Astrocyte of the spinal cord (primary cell): Measurements from ENCODE around the gene HCN2.
A peak's percentile ranks its signal among the peaks of the same experiment; 100 is the strongest.

ENCODE experiments used
- DNase-seq: peaks from one replicate; pipeline ENCODE4 v3.0.0; 2011; ENCODE audit warnings: low read depth, low spot score
- H3K4me3 ChIP-seq: 2 replicates; pipeline ENCODE4 v1.5.1; 2011; ENCODE audit warnings: low read depth, mild to moderate bottlenecking, low read length, moderate library complexity
- CTCF ChIP-seq: IDR thresholded peaks from 2 replicates; pipeline ENCODE4 v1.5.1; 2012; ENCODE audit warnings: low read depth, mild to moderate bottlenecking, low read length, inconsistent platforms
- in situ Hi-C: cut with HindIII; loops from 2 replicates; pipeline ENCODE4 v1.10.0; 2017; ENCODE audit warnings: low sequenced_read_pairs

HCN2 gene

GRCh38 chr19:607301-608154 lies 17.8 kb downstream of the HCN2 start:
- in situ Hi-C loops = no loop called here

GRCh38 chr19:608155-609003 lies 18.7 kb downstream of the HCN2 start:
- DNase-seq = no peak
- in situ Hi-C loops = no loop called here
- TF ChIP-seq CTCF = no peak
- no peak overlapping the region for H3K4me3 ChIP-seq

More at GRCh38 chr19:607301-608154, 17.8 kb downstream of the HCN2 start:
- TF ChIP-seq CTCF = no peak
- no peak for DNase-seq
- no peak overlapping the region for H3K4me3 ChIP-seq

- DNase-seq = no peak
- no peak for TF ChIP-seq CTCF
- in situ Hi-C loops = no loop called here
- H3K4me3 ChIP-seq = no peak overlapping the region
These were observed 19.3 kb downstream of the HCN2 start for GRCh38 chr19:609004-609346.

GRCh38 chr19:610071-610800 lies 20.6 kb downstream of the HCN2 start:
- no peak for TF ChIP-seq CTCF
- in situ Hi-C loops = no loop called here
- peak; percentile 43 for DNase-seq
- no peak overlapping the region for H3K4me3 ChIP-seq

- in situ Hi-C loops = no loop called here
- DNase-seq = peak; percentile 97
- no peak overlapping the region for H3K4me3 ChIP-seq
- no peak for TF ChIP-seq CTCF
These were observed 21.3 kb downstream of the HCN2 start for GRCh38 chr19:610801-611480.

GRCh38 chr19:611481-611868 lies 21.8 kb downstream of the HCN2 start:
- peak; percentile 98 for DNase-seq
- in situ Hi-C loops = no loop called here
- H3K4me3 ChIP-seq = no peak overlapping the region
- TF ChIP-seq CTCF = no peak
